ENCODE data around the gene LRRC47.

Gene LRRC47

DNA sequence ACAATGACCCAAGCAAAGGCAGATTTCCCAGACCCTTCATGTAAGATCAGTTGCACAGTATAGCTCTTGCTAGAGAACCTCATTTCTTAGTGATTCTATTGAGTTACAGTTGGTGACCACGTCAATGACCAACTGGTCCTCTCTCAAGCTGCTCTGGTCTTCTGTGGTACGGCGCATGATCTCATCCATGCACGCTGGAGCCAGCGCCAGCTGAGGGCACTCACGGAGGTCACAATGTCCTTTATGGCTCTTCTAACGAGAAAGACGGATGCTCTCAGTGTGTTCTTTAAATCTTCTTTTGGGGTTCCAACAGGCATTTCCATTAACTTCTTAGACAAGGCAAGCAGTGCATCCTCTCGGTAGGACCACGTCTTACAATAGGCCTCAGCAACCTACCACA, 38.4 kb upstream of the LRRC47 start:
- H3K27ac ChIP-seq = no peak overlapping the region
- TF ChIP-seq, protein P1, sequence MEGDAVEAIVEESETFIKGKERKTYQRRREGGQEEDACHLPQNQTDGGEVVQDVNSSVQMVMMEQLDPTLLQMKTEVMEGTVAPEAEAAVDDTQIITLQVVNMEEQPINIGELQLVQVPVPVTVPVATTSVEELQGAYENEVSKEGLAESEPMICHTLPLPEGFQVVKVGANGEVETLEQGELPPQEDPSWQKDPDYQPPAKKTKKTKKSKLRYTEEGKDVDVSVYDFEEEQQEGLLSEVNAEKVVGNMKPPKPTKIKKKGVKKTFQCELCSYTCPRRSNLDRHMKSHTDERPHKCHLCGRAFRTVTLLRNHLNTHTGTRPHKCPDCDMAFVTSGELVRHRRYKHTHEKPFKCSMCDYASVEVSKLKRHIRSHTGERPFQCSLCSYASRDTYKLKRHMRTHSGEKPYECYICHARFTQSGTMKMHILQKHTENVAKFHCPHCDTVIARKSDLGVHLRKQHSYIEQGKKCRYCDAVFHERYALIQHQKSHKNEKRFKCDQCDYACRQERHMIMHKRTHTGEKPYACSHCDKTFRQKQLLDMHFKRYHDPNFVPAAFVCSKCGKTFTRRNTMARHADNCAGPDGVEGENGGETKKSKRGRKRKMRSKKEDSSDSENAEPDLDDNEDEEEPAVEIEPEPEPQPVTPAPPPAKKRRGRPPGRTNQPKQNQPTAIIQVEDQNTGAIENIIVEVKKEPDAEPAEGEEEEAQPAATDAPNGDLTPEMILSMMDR (conservative IDR thresholded peaks at IDR 0.05) = no peak

DNA sequence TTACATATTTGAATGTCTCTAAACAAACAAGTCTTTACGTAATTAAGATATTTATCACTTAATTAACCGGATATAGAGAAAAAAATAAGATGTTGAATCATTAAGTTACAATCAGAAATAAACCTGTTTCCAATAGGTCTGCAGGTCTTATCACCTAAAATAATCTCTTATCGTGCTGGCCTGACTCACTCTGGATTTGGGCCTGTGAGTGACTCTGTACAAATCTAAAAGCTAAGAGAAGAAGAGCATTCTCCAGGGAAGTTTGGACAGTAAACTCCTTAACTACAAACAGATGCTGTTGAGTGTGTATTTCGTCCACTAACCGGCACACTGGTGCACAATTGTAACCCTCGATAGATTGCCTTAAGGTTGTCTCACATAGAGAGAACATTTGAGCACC, 35.4 kb upstream of the LRRC47 start:
- peak overlapping the region; percentile 34 for H3K27ac ChIP-seq
- TF ChIP-seq, protein P1 (conservative IDR thresholded peaks at IDR 0.05) = no peak

DNA sequence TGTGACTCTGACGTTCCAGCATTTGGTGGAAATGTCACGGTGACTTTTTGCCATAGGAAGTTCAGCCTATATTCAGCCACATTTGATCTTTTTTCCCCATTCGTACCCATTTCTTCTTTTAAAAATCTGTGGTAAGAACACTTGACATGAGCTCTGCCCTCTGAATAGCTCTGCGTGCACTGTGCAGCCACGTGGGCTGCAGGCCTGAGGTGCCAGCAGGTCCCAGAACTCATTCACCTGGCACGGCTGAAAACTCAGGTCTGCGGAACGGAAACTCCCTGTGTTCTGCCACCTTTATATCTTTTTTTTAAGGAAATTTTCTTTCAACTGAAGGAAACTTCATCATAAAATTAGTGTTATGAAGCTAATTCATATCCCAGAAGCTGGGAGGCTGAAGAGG, 32.1 kb upstream of the LRRC47 start:
- TF ChIP-seq, protein P1 (conservative IDR thresholded peaks at IDR 0.05) = no peak
- no peak overlapping the region for H3K27ac ChIP-seq

DNA sequence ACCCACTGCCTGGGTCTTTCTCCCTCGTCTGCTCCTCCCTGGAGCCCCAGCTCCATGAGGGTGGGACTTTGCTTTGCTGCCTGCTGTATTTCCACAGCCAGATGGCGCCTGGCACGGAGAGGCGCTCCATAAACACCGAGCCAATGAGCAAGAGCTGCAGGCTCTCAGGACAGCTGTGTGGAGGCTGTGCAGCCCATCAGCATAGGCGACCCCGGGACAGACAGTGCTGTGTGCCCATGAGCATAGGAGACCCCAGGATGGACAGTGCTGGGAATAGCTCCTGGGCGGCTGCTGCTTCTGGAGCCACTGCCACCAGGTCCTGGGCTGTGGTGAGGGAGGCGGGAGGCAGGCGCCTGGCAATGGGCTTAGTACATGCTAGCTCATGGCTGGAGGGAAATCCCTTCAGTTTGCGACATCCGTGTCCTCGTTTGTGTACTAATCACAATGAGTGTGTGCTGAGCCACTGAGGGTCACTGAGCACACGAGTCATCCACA, 31.6 kb upstream of the LRRC47 start:
- TF ChIP-seq, protein P1 (conservative IDR thresholded peaks at IDR 0.05) = peak; percentile 28
- H3K27ac ChIP-seq = no peak overlapping the region

DNA sequence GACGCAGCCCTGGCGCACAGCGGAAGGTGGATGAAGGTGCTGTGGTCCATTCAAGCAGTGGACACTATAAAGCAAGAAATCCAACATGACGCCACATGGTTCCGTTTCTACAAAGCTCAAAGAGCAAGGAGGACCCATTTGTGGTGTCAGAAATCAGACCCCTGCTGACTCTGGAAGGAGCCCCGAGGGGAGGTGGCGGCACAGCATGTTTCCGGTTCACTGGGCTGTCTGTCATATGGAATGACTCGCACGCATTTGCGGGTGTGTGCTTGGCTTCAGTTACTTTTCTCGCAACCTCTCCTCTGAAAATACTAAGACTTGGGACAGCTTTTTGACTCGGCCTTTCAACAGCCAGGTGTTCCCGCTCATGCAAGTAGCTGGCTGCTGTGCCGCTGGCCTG, 29.1 kb upstream of the LRRC47 start:
- no peak overlapping the region for H3K27ac ChIP-seq
- TF ChIP-seq, protein P1 (conservative IDR thresholded peaks at IDR 0.05) = no peak

DNA sequence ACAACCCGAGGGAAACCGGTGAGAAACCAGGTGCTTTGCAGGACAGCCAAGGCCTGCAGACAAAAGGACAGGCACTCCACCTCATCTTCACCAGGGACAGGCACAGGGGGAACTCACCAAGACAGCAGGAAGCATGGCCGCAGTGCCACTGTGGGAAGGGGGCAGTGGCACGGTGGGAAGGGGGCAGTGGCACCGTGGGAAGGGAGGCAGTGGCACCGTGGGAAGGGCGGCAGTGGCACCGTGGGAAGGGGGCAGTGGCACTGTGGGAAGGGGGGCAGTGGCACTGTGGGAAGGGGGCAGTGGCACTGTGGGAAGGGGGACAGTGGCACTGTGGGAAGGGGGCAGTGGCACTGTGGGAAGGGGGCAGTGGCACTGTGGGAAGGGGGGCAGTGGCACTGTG, 28.4 kb upstream of the LRRC47 start:
- TF ChIP-seq, protein P1 (conservative IDR thresholded peaks at IDR 0.05) = no peak
- no peak overlapping the region for H3K27ac ChIP-seq

DNA sequence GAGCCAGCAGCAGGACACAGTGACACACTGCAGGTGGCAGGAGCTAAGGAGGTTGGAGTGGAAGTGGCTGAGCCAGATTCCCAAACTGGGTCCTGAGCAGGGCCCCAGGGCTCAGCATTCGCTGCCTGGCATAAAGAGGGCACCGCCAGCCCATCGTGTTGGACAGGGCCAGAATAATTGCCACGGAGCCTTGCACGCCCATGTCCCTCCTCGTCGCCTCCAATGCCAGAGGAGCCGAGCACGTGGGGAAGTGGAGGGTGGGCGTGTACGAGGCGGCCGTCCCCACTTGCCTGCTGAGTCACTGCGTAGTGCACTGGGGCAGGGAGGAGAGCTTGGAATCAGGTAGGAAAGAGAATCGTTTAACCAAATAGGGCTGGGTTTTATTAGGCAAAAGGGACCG, 26.1 kb upstream of the LRRC47 start:
- H3K27ac ChIP-seq = no peak overlapping the region

More for the DNA sequence above, 26.1 kb upstream of the LRRC47 start:
- TF ChIP-seq, protein P1 (conservative IDR thresholded peaks at IDR 0.05) = no peak
